GM21737 (cell line): Measurements from ENCODE around the gene BABAM2.
A peak's percentile ranks its signal among the peaks of the same experiment; 100 is the strongest.

ENCODE experiments used
- ATAC-seq: cut with Tn5 transposase; IDR thresholded peaks from one replicate; pipeline ENCODE4 v1.9.1; 2021; ENCODE audit warnings: mild to moderate bottlenecking, moderate library complexity; ENCODE audit not compliant: unreplicated experiment

The BABAM2 gene

GRCh38 chr2:28350196-28350595 is 459.7 kb downstream of the BABAM2 start:
- ATAC-seq, result no peak

GRCh38 chr2:28350791-28351285 is 460.3 kb downstream of the BABAM2 start:
- ATAC-seq, result no peak

- no peak for ATAC-seq
Observed at GRCh38 chr2:28351621-28352020, 461.1 kb downstream of the BABAM2 start.

GRCh38 chr2:28352104-28352503 is 461.6 kb downstream of the BABAM2 start:
- ATAC-seq, result no peak

GRCh38 chr2:28352610-28353195 is 462.2 kb downstream of the BABAM2 start:
- ATAC-seq, result no peak

GRCh38 chr2:28354920-28355520 is 464.5 kb downstream of the BABAM2 start:
- no peak for ATAC-seq

- no peak for ATAC-seq
Observed at GRCh38 chr2:28355521-28356094, 465.1 kb downstream of the BABAM2 start.

- ATAC-seq, result no peak
Observed at GRCh38 chr2:28356095-28356911, 465.8 kb downstream of the BABAM2 start.

- no peak for ATAC-seq
Observed at GRCh38 chr2:28357055-28357454, 466.5 kb downstream of the BABAM2 start.

GRCh38 chr2:28357948-28358667 is 467.6 kb downstream of the BABAM2 start:
- no peak for ATAC-seq

GRCh38 chr2:28358668-28359201 is 468.2 kb downstream of the BABAM2 start:
- ATAC-seq, result peak; percentile 11

GRCh38 chr2:28359222-28360057 is 468.9 kb downstream of the BABAM2 start:
- peak; percentile 68 for ATAC-seq

GRCh38 chr2:28360058-28360717 is 469.7 kb downstream of the BABAM2 start:
- ATAC-seq, result no peak

GRCh38 chr2:28360718-28361293 is 470.3 kb downstream of the BABAM2 start:
- no peak for ATAC-seq

GRCh38 chr2:28361991-28362710 is 471.6 kb downstream of the BABAM2 start:
- no peak for ATAC-seq

- no peak for ATAC-seq
Observed at GRCh38 chr2:28362991-28363521, 472.5 kb downstream of the BABAM2 start.

GRCh38 chr2:28363686-28364280 is 473.3 kb downstream of the BABAM2 start:
- ATAC-seq, result no peak

- no peak for ATAC-seq
Observed at GRCh38 chr2:28364610-28365009, 474.1 kb downstream of the BABAM2 start.
